Fibroblast of the aortic adventitia (primary cell): ENCODE measurements around the gene CCDC57. TPM values are rescaled to one million over a fixed set of nuclear protein-coding genes. Genes with fewer than 3 reads are reported as not detected.
"Not testable (repeated sequence)": the region's sequence is repeated elsewhere in the genome, so short reads cannot be mapped to it uniquely, and the experiment has no call there.

Source experiments
- DNase-seq: peaks from one replicate; pipeline ENCODE4 v3.0.0-alpha.2; 2010; ENCODE audit warnings: low read depth
- H3K4me3 ChIP-seq: 2 replicates; pipeline ENCODE4 v1.5.1; 2011; ENCODE audit warnings: low read depth, mild to moderate bottlenecking, control low read depth, low read length, moderate library complexity
- total RNA-seq: library from RNA; depleted of rRNA; stranded (reverse); fragments of >200 nt; gene quantifications from 2 replicates; pipeline ENCODE4 v1.2.3, GENCODE V29; 2012; ENCODE audit warnings: low replicate concordance
- TF ChIP-seq, protein P1 (sequence below): IDR thresholded peaks from 2 replicates; pipeline ENCODE4 v1.5.1; 2011; ENCODE audit warnings: mild to moderate bottlenecking, low read length, control low read depth, inconsistent platforms; ENCODE audit not compliant: insufficient read depth

Gene CCDC57
- total RNA-seq, 1 donor: 15.2 TPM

- TF ChIP-seq, protein P1, sequence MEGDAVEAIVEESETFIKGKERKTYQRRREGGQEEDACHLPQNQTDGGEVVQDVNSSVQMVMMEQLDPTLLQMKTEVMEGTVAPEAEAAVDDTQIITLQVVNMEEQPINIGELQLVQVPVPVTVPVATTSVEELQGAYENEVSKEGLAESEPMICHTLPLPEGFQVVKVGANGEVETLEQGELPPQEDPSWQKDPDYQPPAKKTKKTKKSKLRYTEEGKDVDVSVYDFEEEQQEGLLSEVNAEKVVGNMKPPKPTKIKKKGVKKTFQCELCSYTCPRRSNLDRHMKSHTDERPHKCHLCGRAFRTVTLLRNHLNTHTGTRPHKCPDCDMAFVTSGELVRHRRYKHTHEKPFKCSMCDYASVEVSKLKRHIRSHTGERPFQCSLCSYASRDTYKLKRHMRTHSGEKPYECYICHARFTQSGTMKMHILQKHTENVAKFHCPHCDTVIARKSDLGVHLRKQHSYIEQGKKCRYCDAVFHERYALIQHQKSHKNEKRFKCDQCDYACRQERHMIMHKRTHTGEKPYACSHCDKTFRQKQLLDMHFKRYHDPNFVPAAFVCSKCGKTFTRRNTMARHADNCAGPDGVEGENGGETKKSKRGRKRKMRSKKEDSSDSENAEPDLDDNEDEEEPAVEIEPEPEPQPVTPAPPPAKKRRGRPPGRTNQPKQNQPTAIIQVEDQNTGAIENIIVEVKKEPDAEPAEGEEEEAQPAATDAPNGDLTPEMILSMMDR: no peak
- no peak for DNase-seq
- no peak overlapping the region for H3K4me3 ChIP-seq
Observed at GRCh38 chr17:82193520-82194220, 19.0 kb downstream of the CCDC57 start.

GRCh38 chr17:82193050-82193449, 19.6 kb downstream of the CCDC57 start:
- DNase-seq, H3K4me3 ChIP-seq: not testable (repeated sequence)

- no peak for DNase-seq
Observed at GRCh38 chr17:82188001-82188961, 24.4 kb downstream of the CCDC57 start.

GRCh38 chr17:82187500-82187899, 25.1 kb downstream of the CCDC57 start:
- no peak for DNase-seq
- H3K4me3 ChIP-seq: no peak overlapping the region
- TF ChIP-seq, protein P1: no peak

More at GRCh38 chr17:82188001-82188961, 24.4 kb downstream of the CCDC57 start:
- H3K4me3 ChIP-seq: no peak overlapping the region
- TF ChIP-seq, protein P1: no peak

DNA sequence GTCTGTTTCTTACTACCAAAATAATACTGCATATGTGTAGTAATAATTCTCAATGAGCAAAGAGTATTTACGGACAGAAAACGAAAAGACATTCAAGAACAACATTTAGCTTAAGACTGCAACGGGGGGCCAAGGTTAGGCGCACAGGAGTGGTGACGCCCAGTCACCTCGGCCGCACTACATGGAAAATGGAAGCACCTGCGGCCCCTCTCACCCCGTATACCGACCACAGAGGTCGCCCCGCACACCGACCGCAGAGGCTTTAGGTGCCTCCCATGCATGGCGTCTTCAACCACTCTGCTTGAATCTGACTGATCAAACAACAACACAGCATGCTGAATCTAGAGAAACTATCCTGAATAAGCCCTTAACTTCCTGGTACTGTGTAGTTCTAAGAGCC, 26.4 kb downstream of the CCDC57 start:
- no peak for DNase-seq
- no peak overlapping the region for H3K4me3 ChIP-seq
- TF ChIP-seq, protein P1: no peak

- no peak overlapping the region for H3K4me3 ChIP-seq
- DNase-seq: no peak
- TF ChIP-seq, protein P1: no peak
Observed at GRCh38 chr17:82184761-82185160, 27.9 kb downstream of the CCDC57 start.

DNA sequence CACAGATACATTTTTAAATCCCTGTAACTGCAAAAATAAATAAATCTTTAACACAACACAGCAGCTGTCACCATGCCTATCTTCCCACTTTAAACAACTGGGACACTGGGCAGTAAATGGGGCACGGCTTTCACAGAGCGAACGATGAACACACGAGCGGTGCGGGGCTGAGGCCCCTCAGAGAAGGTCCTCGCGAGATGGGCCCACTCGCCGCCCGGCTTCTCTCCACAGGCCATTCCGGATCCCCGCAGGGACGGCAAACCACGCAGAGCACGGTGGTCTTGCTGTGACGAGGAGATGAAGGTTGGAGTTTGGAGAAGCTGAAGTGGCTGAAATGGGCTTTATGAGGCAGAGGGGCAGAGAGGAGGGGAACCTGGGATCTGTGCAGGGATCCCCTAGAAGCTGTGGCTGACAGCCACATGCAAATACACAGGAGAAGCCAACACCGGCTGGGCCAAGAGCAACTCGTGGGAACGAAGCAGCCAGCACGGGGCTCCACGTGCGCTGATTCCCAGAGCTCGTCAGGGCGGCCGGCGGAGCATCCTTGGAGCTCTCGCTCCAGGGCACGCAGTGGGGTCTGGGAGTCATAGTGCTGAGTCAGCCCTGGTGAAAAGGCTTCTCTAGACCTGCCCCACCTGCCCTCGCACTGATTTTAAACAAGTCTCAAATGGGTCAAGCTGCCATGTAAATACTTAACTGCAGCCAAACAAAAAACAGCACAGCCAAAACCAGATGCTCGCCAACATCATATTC, 31.7 kb downstream of the CCDC57 start:
- DNase-seq: no peak
- no peak overlapping the region for H3K4me3 ChIP-seq
- TF ChIP-seq, protein P1: no peak
